H1 (cell line): Measurements from ENCODE around the gene MEIOSIN. TPM values are rescaled to one million over a fixed set of nuclear protein-coding genes. Genes with fewer than 3 reads are reported as not detected.

ENCODE experiments used
- CTCF ChIA-PET: fragments of 300-600 bp; sonication (Branson Sonifier 250); formaldehyde crosslinking; loops from one replicate; lab custom pipeline; 2021; ENCODE audit not compliant: partially characterized antibody; lab: Charles Lee
- POLR2A ChIA-PET: fragments of 300-600 bp; sonication (Branson Sonifier 250); formaldehyde crosslinking; loops from one replicate; lab custom pipeline; 2021; ENCODE audit warnings: inconsistent platforms; ENCODE audit not compliant: partially characterized antibody; lab: Charles Lee
- DNase-seq, 2 experiments: peaks; one replicate each; pipeline versions ENCODE4 v3.0.0 to v3.0.0-alpha.2; 2010 to 2022; ENCODE audit warnings: low spot score in 2 of 2, low read depth in 1 of 2, mixed read lengths in 1 of 2
- FAIRE-seq: peaks from 2 replicates; lab custom pipeline; 2011; peaks lifted over from hg19 to GRCh38; lab: Jason Lieb, UNC
- H2AFZ ChIP-seq: 2 replicates; pipeline ENCODE4 v1.8.1; 2012; ENCODE audit warnings: low read length, inconsistent platforms
- H2AK5ac ChIP-seq: 2 replicates; pipeline ENCODE4 v1.6.1; 2013; ENCODE audit warnings: low read depth, low read length
- H2BK120ac ChIP-seq: replicated peaks from 2 replicates; pipeline ENCODE3; 2013; ENCODE audit warnings: low read depth, low read length, inconsistent platforms
- H2BK12ac ChIP-seq: 2 replicates; pipeline ENCODE4 v1.6.1; 2013; ENCODE audit warnings: low read depth, low read length
- H2BK15ac ChIP-seq: 2 replicates; pipeline ENCODE4 v1.6.1; 2013; ENCODE audit warnings: low read length
- H2BK20ac ChIP-seq: 2 replicates; pipeline ENCODE4 v1.6.1; 2013; ENCODE audit warnings: low read length
- H2BK5ac ChIP-seq: 2 replicates; pipeline ENCODE4 v1.6.1; 2013; ENCODE audit warnings: low read depth, low read length
- H3K14ac ChIP-seq: 2 replicates; pipeline ENCODE4 v1.6.1; 2013; ENCODE audit warnings: inconsistent platforms; ENCODE audit not compliant: insufficient read length
- H3K18ac ChIP-seq: 2 replicates; pipeline ENCODE4 v1.6.1; 2013; ENCODE audit warnings: low read length; ENCODE audit errors: extremely low read depth
- H3K23ac ChIP-seq: 2 replicates; pipeline ENCODE4 v1.6.1; 2013; ENCODE audit warnings: inconsistent platforms; ENCODE audit not compliant: insufficient read length
- H3K23me2 ChIP-seq: 2 replicates; pipeline ENCODE4 v1.6.1; 2013; ENCODE audit warnings: low read depth, low read length
- H3K27ac ChIP-seq: 2 replicates; pipeline ENCODE4 v1.6.1; 2011; ENCODE audit warnings: low read depth, low read length, inconsistent platforms
- H3K27me3 ChIP-seq, 4 experiments: replicated peaks in 1 of 4; 1 replicate in 1 of 4; 2 replicates in 3 of 4; pipeline versions ENCODE4 v1.6.1 to v1.8.1; 2011 to 2013; ENCODE audit warnings: low read length in 3 of 4, mild to moderate bottlenecking in 3 of 4, inconsistent platforms in 2 of 4, mixed read lengths in 2 of 4, moderate library complexity in 1 of 4; ENCODE audit not compliant: control insufficient read depth in 3 of 4, insufficient read depth in 3 of 4; ENCODE audit errors: extremely low read depth in 1 of 4
- H3K36me3 ChIP-seq, 4 experiments: 2 replicates each; pipeline versions ENCODE4 v1.6.1 to v1.8.1; 2011 to 2013; ENCODE audit warnings: mild to moderate bottlenecking in 4 of 4, low read length in 3 of 4, moderate library complexity in 2 of 4, control low read depth in 1 of 4, inconsistent platforms in 1 of 4; ENCODE audit not compliant: insufficient read depth in 4 of 4, control insufficient read depth in 2 of 4
- H3K4ac ChIP-seq: replicated peaks from 2 replicates; pipeline ENCODE3; 2013; ENCODE audit warnings: low read length, low read depth, mixed read lengths, inconsistent platforms; ENCODE audit not compliant: insufficient read length
- H3K4me1 ChIP-seq, 4 experiments: replicated peaks in 1 of 4; 1 replicate in 1 of 4; 2 replicates in 3 of 4; pipeline versions ENCODE4 v1.6.1 to v1.8.1; 2011 to 2013; ENCODE audit warnings: low read length in 3 of 4, inconsistent platforms in 2 of 4, mixed read lengths in 1 of 4; ENCODE audit not compliant: insufficient read depth in 4 of 4, control insufficient read depth in 3 of 4
- H3K4me2 ChIP-seq, 2 experiments: 2 replicates each; pipeline versions ENCODE4 v1.6.1 to v1.8.1; 2011 to 2013; ENCODE audit warnings: low read depth in 2 of 2, low read length in 2 of 2, control low read depth in 1 of 2, inconsistent platforms in 1 of 2, mild to moderate bottlenecking in 1 of 2; ENCODE audit not compliant: insufficient read depth in 1 of 2
- H3K4me3 ChIP-seq, 4 experiments: fragments of 200-600, 300-600 bp in 1 of 4; sonication (generic), shearing (Covaris generic), sonication (Bioruptor Twin) in 1 of 4; 2 replicates each; pipeline versions ENCODE4 v1.5.1 to v1.8.1; 2011 to 2016; ENCODE audit warnings: low read length in 4 of 4, low read depth in 3 of 4, control low read depth in 2 of 4, inconsistent platforms in 2 of 4, mild to moderate bottlenecking in 2 of 4, mixed read lengths in 1 of 4, moderate library complexity in 1 of 4; ENCODE audit not compliant: insufficient read depth in 2 of 4; ENCODE audit errors: extremely low read depth in 1 of 4
- H3K56ac ChIP-seq: replicated peaks from 2 replicates; pipeline ENCODE3; 2013; ENCODE audit warnings: low read depth, mild to moderate bottlenecking, mixed read lengths, low read length, inconsistent platforms; ENCODE audit not compliant: insufficient read length
- H3K79me1 ChIP-seq: 2 replicates; pipeline ENCODE4 v1.6.1; 2013; ENCODE audit warnings: low read depth, low read length, control low read depth
- H3K79me2 ChIP-seq, 2 experiments: 2 replicates each; pipeline versions ENCODE4 v1.6.1 to v1.8.1; 2012 to 2013; ENCODE audit warnings: low read length in 2 of 2, mild to moderate bottlenecking in 2 of 2, inconsistent platforms in 1 of 2; ENCODE audit not compliant: insufficient read depth in 2 of 2, control insufficient read depth in 1 of 2
- H3K9ac ChIP-seq, 4 experiments: replicated peaks in 1 of 4; 1 replicate in 1 of 4; 2 replicates in 3 of 4; pipeline versions ENCODE4 v1.6.1 to v1.8.1; 2011 to 2013; ENCODE audit warnings: low read depth in 3 of 4, low read length in 3 of 4, control low read depth in 2 of 4, mild to moderate bottlenecking in 2 of 4, moderate library complexity in 2 of 4, inconsistent platforms in 1 of 4; ENCODE audit errors: extremely low read depth in 1 of 4
- H3K9me3 ChIP-seq, 2 experiments: 2 replicates each; pipeline versions ENCODE4 v1.6.1 to v1.8.1; 2012 to 2013; ENCODE audit warnings: mild to moderate bottlenecking in 2 of 2, moderate library complexity in 2 of 2, control low read depth in 1 of 2, inconsistent platforms in 1 of 2, low read depth in 1 of 2, low read length in 1 of 2, mixed read lengths in 1 of 2; ENCODE audit not compliant: insufficient read depth in 2 of 2
- H4K20me1 ChIP-seq, 2 experiments: replicated peaks in 1 of 2; 2 replicates each; pipeline versions ENCODE3 to v1.8.1; 2011 to 2013; ENCODE audit warnings: inconsistent platforms in 2 of 2, low read length in 2 of 2, mild to moderate bottlenecking in 1 of 2; ENCODE audit not compliant: insufficient read depth in 2 of 2, control insufficient read depth in 1 of 2
- H4K5ac ChIP-seq: 2 replicates; pipeline ENCODE4 v1.6.1; 2013; ENCODE audit warnings: low read length, low read depth, mixed read lengths, inconsistent platforms; ENCODE audit not compliant: insufficient read length
- H4K8ac ChIP-seq: 2 replicates; pipeline ENCODE4 v1.8.0; 2013; ENCODE audit warnings: mild to moderate bottlenecking, moderate library complexity, low read length, inconsistent platforms; ENCODE audit not compliant: insufficient read depth; ENCODE audit errors: extremely low read depth
- H4K91ac ChIP-seq: replicated peaks from 2 replicates; pipeline ENCODE3; 2013; ENCODE audit warnings: low read length, mixed read lengths, inconsistent platforms; ENCODE audit not compliant: insufficient read length
- BACH1 ChIP-seq: IDR thresholded peaks from 2 replicates; pipeline ENCODE4 v1.6.1; 2012; ENCODE audit warnings: low read length, improper control_type of control experiment
- SUZ12 ChIP-seq: fragments of 200-600 bp; sonication (generic); IDR thresholded peaks from 2 replicates; pipeline ENCODE4 v1.6.1; 2012; ENCODE audit warnings: mild to moderate bottlenecking, inconsistent platforms, low read length, moderate library complexity, mixed read lengths
- YY1 ChIP-seq: IDR thresholded peaks from 2 replicates; pipeline ENCODE4 v1.6.1; 2011; ENCODE audit warnings: low read depth, mild to moderate bottlenecking, low read length
- WGBS, 2 experiments: shearing (Covaris generic) in 1 of 2; methylation state at CpG; one replicate each; pipeline versions ENCODE4 v1.1.6 to v1.1.7; 2013 to 2015; ENCODE audit warnings: low lambda C conversion rate in 2 of 2, mixed read lengths in 2 of 2, inconsistent platforms in 1 of 2, low coverage in 1 of 2, missing lambda C conversion rate in 1 of 2; ENCODE audit not compliant: insufficient replicate concordance in 2 of 2, insufficient coverage in 1 of 2, insufficient read length in 1 of 2; ENCODE audit errors: extremely low coverage in 1 of 2, missing lambda C conversion rate in 1 of 2; 5-methylcytosine and 5-hydroxymethylcytosine counted together
- polyA plus RNA-seq, 7 experiments: library from polyadenylated mRNA; depleted of rRNA in 3 of 7; stranded (reverse) in 5 of 7; unstranded in 2 of 7; fragments of >200 nt in 5 of 7; fragments of 200-250 nt in 2 of 7; gene quantifications; 1 replicate in 5 of 7; 2 replicates in 1 of 7; 4 replicates in 1 of 7; pipeline versions ENCODE4 v1.2.1 to v1.2.3, GENCODE V29; 2011 to 2013; ENCODE audit warnings: missing spikeins in 2 of 7, mixed read lengths in 2 of 7
- total RNA-seq: library from RNA; stranded (reverse); fragmentation: NEBNext Ultra II Directional; extraction: Animal tissue kit (Norgen Biotek cat#: 25700); gene quantifications from 2 replicates; pipeline ENCODE4 v1.2.1, GENCODE V29; 2021

MEIOSIN gene
- total and polyA plus RNA-seq, 2 of the 8 experiments (the other 6 are each of a cell fraction or from before 2014, with no cell fraction given) = 0.11 TPM; not detected in 1

- peak in 1 of 2 experiments; percentile 67 for DNase-seq
- TF ChIP-seq BACH1 = no peak
- TF ChIP-seq SUZ12 = no peak
- TF ChIP-seq YY1 = peak; percentile 44; the same call in 1 of the 2 replicates
- TF ChIP-seq, all 59 proteins: peak for 1
- no peaks in the 10 kb centered on the region for H3K9me3 ChIP-seq
These were observed 35.4 kb downstream of the MEIOSIN start for GRCh38 chr19:45768655-45768983.

More at GRCh38 chr19:45768655-45768983, 35.4 kb downstream of the MEIOSIN start:
- H3K79me2 ChIP-seq = no peaks in the 10 kb centered on the region
- H3K4me1 ChIP-seq = peaks cover 7 to 39% (median 31%) of the 10 kb centered on the region in 4 experiments
- peak overlapping the region; percentile 98 for H2BK5ac ChIP-seq
- peaks cover 28% of the 10 kb centered on the region for H3K23me2 ChIP-seq
- no CpG with 5 or more reads among the region's 33 CpGs for WGBS, 2 experiments
- peak overlapping the region; percentile 97 for H3K56ac ChIP-seq
- 0 out of 2 replicates have a peak overlapping the region, but pooled peaks have one; percentile 21 for H2BK20ac ChIP-seq
- peak overlapping the region; percentile 96 for H3K27ac ChIP-seq
- H2BK12ac ChIP-seq = peak overlapping the region; percentile 80; the same call in 1 of the 2 replicates
- H3K23ac ChIP-seq = no peak overlapping the region
- H3K27me3 ChIP-seq = no peaks in the 10 kb centered on the region
- H4K5ac ChIP-seq = peak overlapping the region; percentile 96
- peak overlapping the region; percentile 57 to 89 (median 71) for H3K4me3 ChIP-seq
- H2BK15ac ChIP-seq = no peak overlapping the region
- FAIRE-seq = no peak
- peak overlapping the region; percentile 61 to 94 for H3K4me2 ChIP-seq
- peaks cover 0 to 3% of the 10 kb centered on the region in 2 experiments for H4K20me1 ChIP-seq
- peak overlapping the region; percentile 68 to 91 (median 85) for H3K9ac ChIP-seq
- no peaks in the 10 kb centered on the region for H3K79me1 ChIP-seq
- peak overlapping the region; percentile 100 for H3K18ac ChIP-seq
- H3K14ac ChIP-seq = peak overlapping the region; percentile 100
- H3K4ac ChIP-seq = peak overlapping the region; percentile 90
- peaks cover 0 to 2% (median 0%) of the 10 kb centered on the region in 4 experiments; a peak in 2 of 8 replicates for H3K36me3 ChIP-seq
- peak overlapping the region; percentile 98; the same call in 1 of the 2 replicates for H2AK5ac ChIP-seq
- peak overlapping the region; percentile 99 for H4K91ac ChIP-seq
- ChIA-PET CTCF (interaction anchor here (0.8 to 6.7 kb wide), 11 partner anchors 12 to 125 kb away, joined by 3 to 55 read pairs (median 5); partner anchors contain the start of genes DMPK, DMWD and RSPH6A), POLR2A (interaction anchor here (0.8 to 16.2 kb wide), 20 partner anchors 12 to 239 kb away, joined by 3 to 284 read pairs (median 6); partner anchors contain the start of genes DMPK, DMWD, FBXO46 and MEIOSIN)
- no peak overlapping the region for H2AFZ ChIP-seq
- H4K8ac ChIP-seq = peak overlapping the region; percentile 90
- peak overlapping the region; percentile 86 for H2BK120ac ChIP-seq
